Thymus (tissue), 11 donors: ENCODE data around the gene HSD17B2. TPM values are rescaled to one million over a fixed set of nuclear protein-coding genes. Genes with fewer than 3 reads are reported as not detected.
A peak's percentile ranks its signal among the peaks of the same experiment; 100 is the strongest.
"Not testable (repeated sequence)": the region's sequence is repeated elsewhere in the genome, so short reads cannot be mapped to it uniquely, and the experiment has no call there.

Source experiments
- DNase-seq, 9 donors: peaks; one replicate each; pipeline ENCODE4 v3.0.0-alpha.2; 2013; ENCODE audit warnings: low spot score in 9 of 9, low read depth in 6 of 9, missing footprints in 1 of 9
- H3K27ac ChIP-seq, 2 donors: one replicate each; pipeline ENCODE4 v1.5.1; 2013; ENCODE audit warnings: control low read depth in 1 of 2, low read depth in 1 of 2, low read length in 1 of 2, mild to moderate bottlenecking in 1 of 2, moderate library complexity in 1 of 2
- H3K27me3 ChIP-seq, 2 donors: one replicate each; pipeline ENCODE4 v1.5.1; 2013; ENCODE audit warnings: low read length in 1 of 2; ENCODE audit not compliant: control insufficient read depth in 2 of 2, insufficient read depth in 1 of 2
- H3K36me3 ChIP-seq, 2 donors: one replicate each; pipeline ENCODE4 v1.5.1; 2013; ENCODE audit warnings: low read length in 1 of 2, mild to moderate bottlenecking in 1 of 2, moderate library complexity in 1 of 2; ENCODE audit not compliant: control insufficient read depth in 2 of 2, insufficient read depth in 2 of 2
- H3K4me1 ChIP-seq, 2 donors: one replicate each; pipeline ENCODE4 v1.5.1; 2013; ENCODE audit warnings: low read length in 2 of 2; ENCODE audit not compliant: control insufficient read depth in 2 of 2, insufficient read depth in 2 of 2
- H3K4me3 ChIP-seq, 2 donors: one replicate each; pipeline ENCODE4 v1.5.1; 2013; ENCODE audit warnings: low read length in 2 of 2, control low read depth in 1 of 2, mild to moderate bottlenecking in 1 of 2
- H3K9me3 ChIP-seq, 2 donors: one replicate each; pipeline ENCODE4 v1.5.1; 2013; ENCODE audit warnings: low read length in 1 of 2, mild to moderate bottlenecking in 1 of 2; ENCODE audit not compliant: control insufficient read depth in 2 of 2, insufficient read depth in 1 of 2
- WGBS: extraction: QIAGEN DNeasy Blood & Tissue Kit; methylation state at CpG from one replicate; pipeline ENCODE4 v1.1.7; 2013; 5-methylcytosine and 5-hydroxymethylcytosine counted together
- polyA plus RNA-seq: library from polyadenylated mRNA; stranded (reverse); fragments of 200-250 nt; gene quantifications from one replicate; pipeline ENCODE4 v1.2.3, GENCODE V29; 2013
- total RNA-seq: library from RNA; stranded (reverse); fragments of 120-200 nt; gene quantifications from one replicate; pipeline ENCODE4 v1.2.4, GENCODE V29; 2013
- donor health status: healthy.

HSD17B2 gene
- total and polyA plus RNA-seq, 2 donors, result 0.19 to 2.9 TPM

DNA sequence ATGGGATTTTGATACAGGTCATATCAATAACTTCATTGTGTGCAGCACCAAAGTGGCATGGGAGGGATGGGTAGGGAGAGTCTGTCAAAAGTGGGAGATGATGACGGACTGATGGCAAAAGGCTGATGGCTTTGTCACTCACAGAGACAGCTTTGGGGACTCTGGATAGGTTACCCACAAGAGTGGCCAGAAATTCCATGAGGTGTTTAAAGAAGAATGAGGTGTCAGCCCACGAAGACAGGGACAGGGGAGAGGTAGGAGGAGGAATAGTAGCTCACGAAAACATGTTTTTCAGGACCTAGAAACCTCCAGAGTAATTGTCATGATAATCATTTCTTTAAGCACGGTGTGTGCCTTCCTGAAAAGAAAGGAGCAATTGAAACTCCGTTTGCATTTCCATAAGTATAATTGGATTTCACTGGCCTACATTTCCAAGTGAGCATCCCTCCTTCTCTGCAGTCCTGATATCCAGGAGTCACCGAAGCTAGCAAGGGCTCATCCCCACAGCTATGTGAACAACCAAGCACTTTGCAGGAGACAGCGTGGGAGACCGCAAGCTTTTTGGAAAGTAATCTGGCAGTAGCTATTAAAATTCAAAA, 60.0 kb downstream of the HSD17B2 start:
- no peaks in the 10 kb centered on the region for H3K4me1 ChIP-seq
- no peak overlapping the region for H3K4me3 ChIP-seq
- no peaks in the 10 kb centered on the region for H3K9me3 ChIP-seq
- no peak overlapping the region for H3K27ac ChIP-seq
- H3K27me3 ChIP-seq, result no peaks in the 10 kb centered on the region
- 61% methylated on average over 8 of the region's 8 CpGs for WGBS
- no peak for DNase-seq
- H3K36me3 ChIP-seq, result no peaks in the 10 kb centered on the region

DNA sequence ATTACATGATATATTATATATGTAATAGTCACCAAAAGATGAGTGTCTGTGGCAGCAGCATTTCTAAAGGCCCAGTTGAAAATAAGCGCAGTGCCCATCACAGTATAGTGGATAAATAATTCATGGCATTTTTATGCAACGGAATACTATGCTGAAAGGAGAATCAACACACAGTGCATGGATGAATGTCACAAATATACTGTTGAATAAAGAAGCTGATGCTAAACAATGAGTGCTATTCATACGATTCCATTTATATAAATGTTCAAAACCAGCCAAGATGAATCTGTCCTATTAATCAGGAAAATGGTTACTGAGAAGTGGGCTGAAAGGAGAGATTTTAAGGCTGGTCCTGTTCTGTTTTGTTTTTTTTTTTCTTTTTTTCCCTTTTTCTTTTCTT, 61.6 kb downstream of the HSD17B2 start:
- no peak overlapping the region for H3K4me3 ChIP-seq
- no peak overlapping the region for H3K27ac ChIP-seq
- no peaks in the 10 kb centered on the region for H3K9me3 ChIP-seq
- no peaks in the 10 kb centered on the region for H3K36me3 ChIP-seq
- WGBS, result 98% methylated on average over 3 of the region's 3 CpGs
- no peaks in the 10 kb centered on the region for H3K27me3 ChIP-seq
- H3K4me1 ChIP-seq, result no peaks in the 10 kb centered on the region
- no peak for DNase-seq

DNA sequence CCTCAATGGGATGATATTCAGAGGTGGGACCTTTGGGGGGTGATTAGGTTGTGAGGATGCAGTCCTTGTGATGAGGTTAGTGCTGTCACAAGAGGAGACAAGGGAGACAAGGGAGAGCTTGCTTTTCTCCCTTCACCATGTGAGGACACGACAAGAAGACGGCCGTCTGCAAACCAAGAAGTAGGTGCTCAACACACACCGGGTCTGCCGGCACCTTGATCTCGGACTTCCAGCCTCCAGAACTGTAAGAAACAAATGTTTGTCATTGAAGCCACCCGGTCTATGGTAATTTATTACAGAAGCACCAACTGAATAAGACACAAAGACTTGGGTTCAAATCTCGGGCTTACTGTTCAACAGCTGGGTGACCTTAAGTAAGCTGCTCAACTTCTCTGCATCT, 70.1 kb downstream of the HSD17B2 start:
- Histone ChIP-seq H3K9me3 (no peaks in the 10 kb centered on the region), H3K36me3 (no peaks in the 10 kb centered on the region), H3K4me1 (no peaks in the 10 kb centered on the region), H3K27ac (no peak overlapping the region), H3K4me3 (no peak overlapping the region), H3K27me3 (no peaks in the 10 kb centered on the region)
- no peak for DNase-seq
- WGBS, result 97% methylated on average over 8 of the region's 8 CpGs

DNA sequence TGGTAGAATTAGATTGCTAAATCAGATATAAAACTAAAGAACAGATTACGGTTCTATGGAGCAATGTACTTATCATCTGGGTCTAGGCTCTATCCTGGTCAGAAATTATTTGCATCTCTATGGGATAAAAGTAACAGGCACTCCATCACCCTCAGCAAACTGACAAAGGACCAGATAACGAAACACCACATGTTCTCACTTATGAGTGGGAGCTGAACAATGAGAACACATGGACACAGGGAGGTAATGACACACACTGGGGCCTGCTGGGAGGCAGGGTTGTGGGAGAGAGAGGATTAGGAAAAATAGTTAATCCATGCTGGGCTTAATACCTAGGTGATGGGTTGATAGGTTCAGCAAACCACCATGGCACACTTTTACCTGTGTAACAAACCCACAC, 73.0 kb downstream of the HSD17B2 start:
- Histone ChIP-seq H3K4me1 (no peaks in the 10 kb centered on the region), H3K27ac (no peak overlapping the region), H3K4me3 (no peak overlapping the region), H3K36me3 (no peaks in the 10 kb centered on the region), H3K27me3 (no peaks in the 10 kb centered on the region), H3K9me3 (no peaks in the 10 kb centered on the region)
- no peak for DNase-seq
- WGBS, result 97% methylated on average over 2 of the region's 2 CpGs

DNA sequence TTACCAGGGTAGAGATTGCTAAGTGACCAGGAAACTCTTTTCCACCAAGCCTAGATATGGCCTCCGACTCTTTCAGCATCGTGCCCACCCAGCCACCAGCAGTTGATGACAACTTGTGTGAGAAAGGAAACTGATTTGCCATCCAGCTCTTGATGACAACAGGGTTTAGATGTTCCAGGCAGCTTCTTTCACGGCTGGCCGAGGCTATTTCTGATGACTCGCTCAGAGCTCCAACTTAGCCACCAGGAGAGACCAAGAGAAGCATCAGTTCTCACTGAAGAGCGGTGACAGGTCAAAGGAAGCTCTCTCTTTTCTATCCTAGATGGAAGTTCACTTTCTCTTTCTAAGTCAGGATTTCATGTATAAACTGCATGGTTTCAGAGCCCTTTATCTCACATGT, 73.7 kb downstream of the HSD17B2 start:
- Histone ChIP-seq H3K4me3 (no peak overlapping the region), H3K27me3 (no peaks in the 10 kb centered on the region), H3K36me3 (no peaks in the 10 kb centered on the region), H3K4me1 (no peaks in the 10 kb centered on the region), H3K9me3 (no peaks in the 10 kb centered on the region), H3K27ac (no peak overlapping the region)
- no peak for DNase-seq
- WGBS, result 96% methylated on average over 6 of the region's 6 CpGs

DNA sequence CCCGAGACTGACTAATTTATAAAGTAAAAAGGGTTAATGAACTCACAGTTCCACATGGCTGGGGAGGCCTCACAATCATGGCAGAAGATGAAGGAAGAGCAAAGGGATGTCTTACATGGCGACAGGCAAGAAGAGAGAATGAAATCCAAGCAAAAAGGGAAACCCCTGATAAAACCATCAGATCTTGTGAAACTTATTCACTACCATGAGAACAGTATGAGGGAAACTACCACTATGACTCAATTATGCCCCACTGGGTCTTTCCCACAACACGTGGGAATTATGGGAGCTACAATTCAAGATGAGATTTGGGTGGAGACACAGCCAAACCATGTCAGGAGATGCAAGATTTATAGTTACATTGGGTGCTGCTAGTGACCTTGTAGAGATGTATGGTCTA, 74.2 kb downstream of the HSD17B2 start:
- H3K36me3 ChIP-seq, H3K27me3 ChIP-seq, H3K27ac ChIP-seq, H3K4me1 ChIP-seq, DNase-seq, H3K9me3 ChIP-seq, H3K4me3 ChIP-seq: not testable (repeated sequence)
- 88% methylated on average over 3 of the region's 3 CpGs for WGBS

DNA sequence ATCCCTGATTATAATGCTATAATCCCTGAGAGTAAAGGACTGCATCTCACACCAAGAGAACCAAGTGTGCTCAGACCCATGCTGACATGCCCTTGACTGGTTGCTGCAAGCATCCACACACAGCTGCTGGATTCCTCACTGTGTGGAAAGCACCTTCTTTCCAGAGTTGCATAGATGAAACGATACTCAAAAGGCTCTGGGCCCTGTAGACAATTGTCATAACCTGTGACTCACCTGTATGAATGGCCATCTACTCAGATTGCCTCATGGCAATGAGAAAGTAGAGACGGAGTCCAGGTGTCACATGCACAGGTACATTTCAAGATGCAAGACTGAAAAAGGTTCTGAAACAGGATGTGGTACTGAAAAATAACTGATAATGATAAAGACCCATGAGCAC, 76.9 kb downstream of the HSD17B2 start:
- Histone ChIP-seq H3K27ac (no peak overlapping the region), H3K4me3 (no peak overlapping the region), H3K4me1 (no peaks in the 10 kb centered on the region), H3K27me3 (no peaks in the 10 kb centered on the region), H3K36me3 (no peaks in the 10 kb centered on the region), H3K9me3 (no peaks in the 10 kb centered on the region)
- WGBS, result 87% methylated on average over 2 of the region's 2 CpGs
- DNase-seq, result peak in 1 of 9 donors; percentile 4

DNA sequence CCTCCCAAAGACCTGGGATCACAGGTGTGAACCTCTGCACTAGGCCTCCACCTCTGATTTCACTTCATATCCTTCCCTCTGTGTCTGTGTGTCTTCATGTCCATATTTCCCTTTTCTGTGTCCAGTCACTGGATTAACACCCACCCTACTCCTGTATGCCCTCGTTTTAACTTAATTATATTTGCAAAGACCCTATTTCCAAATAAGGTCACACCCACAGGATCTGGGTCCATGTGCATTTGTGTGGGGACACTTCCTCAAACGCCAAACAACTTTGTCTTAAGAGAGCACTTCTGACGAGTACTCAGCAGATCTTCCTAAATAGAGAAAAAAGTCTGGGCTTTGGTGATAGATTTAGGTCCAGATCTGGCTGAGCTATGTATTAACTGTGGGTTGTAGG, 78.7 kb downstream of the HSD17B2 start:
- Histone ChIP-seq H3K4me3 (no peak overlapping the region), H3K9me3 (no peaks in the 10 kb centered on the region), H3K27me3 (no peaks in the 10 kb centered on the region), H3K27ac (no peak overlapping the region), H3K36me3 (no peaks in the 10 kb centered on the region), H3K4me1 (no peaks in the 10 kb centered on the region)
- DNase-seq, result no peak
- 74% methylated on average over 3 of the region's 3 CpGs for WGBS

DNA sequence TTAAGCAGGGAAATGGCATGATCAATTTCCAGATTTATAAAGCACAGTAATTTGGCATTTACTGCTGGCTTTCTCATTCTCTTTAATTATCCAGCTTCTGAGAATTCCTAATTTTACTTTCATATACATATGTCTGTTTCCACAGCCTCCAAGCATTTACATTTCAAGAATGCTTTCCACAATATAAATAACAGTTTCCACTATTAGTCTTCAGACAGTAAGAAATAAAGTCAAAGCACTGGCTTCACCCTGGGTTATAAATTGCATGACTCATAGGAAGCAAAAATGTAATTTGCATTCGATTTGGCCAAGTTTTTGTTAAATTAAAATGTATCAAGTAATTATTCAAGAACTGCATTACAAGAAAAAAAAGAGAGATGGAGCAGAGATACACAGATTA, 81.5 kb downstream of the HSD17B2 start:
- DNase-seq, result no peak
- Histone ChIP-seq H3K36me3 (no peaks in the 10 kb centered on the region), H3K27me3 (no peaks in the 10 kb centered on the region), H3K4me3 (no peak overlapping the region), H3K4me1 (no peaks in the 10 kb centered on the region), H3K9me3 (no peaks in the 10 kb centered on the region), H3K27ac (no peak overlapping the region)
- 87% methylated on average over 1 of the region's 1 CpG for WGBS

DNA sequence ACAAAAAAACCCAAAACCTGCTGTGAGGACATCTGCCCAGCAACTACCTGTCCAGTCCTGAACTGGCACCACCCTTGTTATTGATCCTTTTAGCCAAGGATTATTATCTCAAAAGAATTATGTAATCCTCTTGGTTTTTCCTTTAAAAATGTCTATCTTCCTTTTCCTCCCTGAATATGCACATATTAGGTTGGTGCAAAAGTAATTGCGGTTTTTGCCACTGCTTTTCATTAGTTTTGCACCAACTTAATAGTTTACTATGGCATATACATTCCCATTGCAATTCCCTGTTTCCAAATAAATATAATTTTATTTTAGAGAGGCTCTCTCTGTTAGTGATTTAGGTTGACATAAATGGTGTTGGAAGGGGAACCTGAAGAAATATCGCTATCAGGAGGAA, 83.7 kb downstream of the HSD17B2 start:
- H3K4me3 ChIP-seq, result no peak overlapping the region
- no peaks in the 10 kb centered on the region for H3K9me3 ChIP-seq
- no peaks in the 10 kb centered on the region for H3K36me3 ChIP-seq
- no peak overlapping the region for H3K27ac ChIP-seq
- 96% methylated on average over 2 of the region's 2 CpGs for WGBS
- DNase-seq, result no peak
- no peaks in the 10 kb centered on the region for H3K4me1 ChIP-seq
- no peaks in the 10 kb centered on the region for H3K27me3 ChIP-seq
